C4-2B (cell line): ENCODE measurements around the gene ARID4B.
A peak's percentile ranks its signal among the peaks of the same experiment; 100 is the strongest.

ENCODE experiments used
- H3K27ac ChIP-seq: fragments of 450-650 bp; 2 replicates; pipeline ENCODE4 v1.5.1; 2017
- ZFX ChIP-seq: fragments of 450-650 bp; IDR thresholded peaks from 2 replicates; pipeline ENCODE4 v1.6.1; 2017
- TF ChIP-seq, protein P1 (sequence below): fragments of 450-650 bp; conservative IDR thresholded peaks from 2 replicates; pipeline ENCODE4 v1.5.1; 2017; ENCODE audit warnings: mild to moderate bottlenecking

ARID4B gene

DNA sequence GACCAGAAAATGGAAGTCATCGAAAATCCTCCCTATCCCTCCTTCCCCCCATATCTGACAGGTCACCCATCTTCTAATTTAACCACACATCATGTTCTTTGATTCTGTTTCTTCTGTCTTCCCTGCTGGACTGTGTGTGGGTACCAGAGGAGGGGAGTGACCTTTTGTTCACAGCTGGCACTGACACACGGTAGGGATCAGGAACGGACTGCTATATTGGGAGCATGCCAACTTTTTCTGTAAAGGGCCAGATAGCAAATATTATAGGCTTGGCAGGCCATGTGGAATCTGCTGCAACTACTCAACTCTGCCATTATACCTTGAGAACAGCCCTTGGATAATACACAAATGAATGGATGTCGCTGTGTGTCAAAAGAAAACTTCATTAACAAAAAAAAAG is 191.9 kb downstream of the ARID4B start:
- no peak for TF ChIP-seq ZFX
- TF ChIP-seq, protein P1, sequence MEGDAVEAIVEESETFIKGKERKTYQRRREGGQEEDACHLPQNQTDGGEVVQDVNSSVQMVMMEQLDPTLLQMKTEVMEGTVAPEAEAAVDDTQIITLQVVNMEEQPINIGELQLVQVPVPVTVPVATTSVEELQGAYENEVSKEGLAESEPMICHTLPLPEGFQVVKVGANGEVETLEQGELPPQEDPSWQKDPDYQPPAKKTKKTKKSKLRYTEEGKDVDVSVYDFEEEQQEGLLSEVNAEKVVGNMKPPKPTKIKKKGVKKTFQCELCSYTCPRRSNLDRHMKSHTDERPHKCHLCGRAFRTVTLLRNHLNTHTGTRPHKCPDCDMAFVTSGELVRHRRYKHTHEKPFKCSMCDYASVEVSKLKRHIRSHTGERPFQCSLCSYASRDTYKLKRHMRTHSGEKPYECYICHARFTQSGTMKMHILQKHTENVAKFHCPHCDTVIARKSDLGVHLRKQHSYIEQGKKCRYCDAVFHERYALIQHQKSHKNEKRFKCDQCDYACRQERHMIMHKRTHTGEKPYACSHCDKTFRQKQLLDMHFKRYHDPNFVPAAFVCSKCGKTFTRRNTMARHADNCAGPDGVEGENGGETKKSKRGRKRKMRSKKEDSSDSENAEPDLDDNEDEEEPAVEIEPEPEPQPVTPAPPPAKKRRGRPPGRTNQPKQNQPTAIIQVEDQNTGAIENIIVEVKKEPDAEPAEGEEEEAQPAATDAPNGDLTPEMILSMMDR = no peak
- no peak overlapping the region for H3K27ac ChIP-seq

DNA sequence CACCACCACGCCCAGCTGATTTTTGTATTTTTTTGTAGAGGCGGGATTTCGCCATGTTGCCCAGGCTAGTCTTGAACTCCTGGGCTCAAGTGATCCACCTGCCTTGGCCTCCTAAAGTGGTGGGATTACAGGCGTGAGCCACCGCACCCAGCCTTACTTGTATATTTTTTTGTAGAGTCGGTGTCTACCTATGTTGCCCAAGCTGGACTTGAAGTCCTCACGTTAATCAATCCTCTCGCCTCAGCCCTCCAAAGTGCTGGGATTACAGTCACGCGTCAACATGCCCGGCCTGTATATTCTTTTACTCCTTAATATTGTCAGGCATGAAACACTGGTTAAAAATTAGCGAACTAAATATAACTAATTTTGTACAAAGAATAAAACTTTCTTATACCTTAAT is 193.8 kb downstream of the ARID4B start:
- TF ChIP-seq, protein P1 = no peak
- H3K27ac ChIP-seq = no peak overlapping the region

- no peak overlapping the region for H3K27ac ChIP-seq
Measured at GRCh38 chr1:235133086-235133485, 194.9 kb downstream of the ARID4B start.

DNA sequence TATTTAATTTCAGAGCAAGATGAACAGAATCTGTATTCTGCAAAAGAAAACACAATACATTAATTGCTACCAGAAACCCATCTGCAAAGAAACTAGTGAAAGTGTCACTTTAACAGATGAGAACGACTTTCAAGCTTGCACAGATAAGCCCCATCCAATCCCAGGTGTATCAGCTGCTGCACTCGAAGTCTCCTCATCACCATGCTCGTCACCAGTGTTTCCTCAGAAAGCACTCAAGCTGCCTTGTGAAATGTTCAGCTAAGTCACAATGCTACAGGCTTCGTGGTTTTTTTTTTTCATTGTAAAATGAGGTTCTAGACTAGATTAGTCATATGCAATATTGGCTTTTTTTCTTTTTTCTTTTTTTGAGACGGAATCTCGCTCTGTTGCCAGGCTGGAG is 196.0 kb downstream of the ARID4B start:
- TF ChIP-seq, protein P1 = no peak
- TF ChIP-seq ZFX = no peak
- no peak overlapping the region for H3K27ac ChIP-seq

More at GRCh38 chr1:235133086-235133485, 194.9 kb downstream of the ARID4B start:
- TF ChIP-seq, protein P1 = no peak
- no peak for TF ChIP-seq ZFX

DNA sequence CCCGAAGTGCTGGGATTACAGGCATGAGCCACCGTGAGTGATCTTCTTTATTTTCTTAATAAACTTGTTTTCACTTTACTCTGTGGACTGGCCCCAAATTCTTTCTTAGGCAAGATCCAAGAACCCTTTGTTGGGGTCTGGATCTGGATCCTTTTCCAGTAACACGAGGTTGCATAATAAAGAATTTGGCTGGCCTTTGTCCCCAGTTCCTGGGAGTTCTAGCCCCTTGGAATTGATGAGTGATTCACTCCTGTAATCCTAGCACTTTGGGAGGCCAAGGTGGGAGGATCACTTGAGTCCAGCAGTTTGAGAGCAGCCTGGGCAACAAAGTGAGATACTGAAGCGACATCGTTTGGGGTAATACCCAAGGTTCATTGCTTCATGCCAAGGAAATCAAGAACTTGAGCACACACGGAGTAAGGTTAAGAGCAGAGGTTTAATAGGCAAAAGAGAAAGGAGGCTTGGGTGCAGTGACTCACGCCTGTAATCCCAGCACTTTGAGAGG is 197.2 kb downstream of the ARID4B start:
- H3K27ac ChIP-seq = peak overlapping the region; percentile 99
- TF ChIP-seq, protein P1 = no peak
- TF ChIP-seq ZFX = no peak

GRCh38 chr1:235129774-235130570 is 198.0 kb downstream of the ARID4B start:
- H3K27ac ChIP-seq = peak overlapping the region; percentile 99
- no peak for TF ChIP-seq ZFX
- TF ChIP-seq, protein P1 = no peak

DNA sequence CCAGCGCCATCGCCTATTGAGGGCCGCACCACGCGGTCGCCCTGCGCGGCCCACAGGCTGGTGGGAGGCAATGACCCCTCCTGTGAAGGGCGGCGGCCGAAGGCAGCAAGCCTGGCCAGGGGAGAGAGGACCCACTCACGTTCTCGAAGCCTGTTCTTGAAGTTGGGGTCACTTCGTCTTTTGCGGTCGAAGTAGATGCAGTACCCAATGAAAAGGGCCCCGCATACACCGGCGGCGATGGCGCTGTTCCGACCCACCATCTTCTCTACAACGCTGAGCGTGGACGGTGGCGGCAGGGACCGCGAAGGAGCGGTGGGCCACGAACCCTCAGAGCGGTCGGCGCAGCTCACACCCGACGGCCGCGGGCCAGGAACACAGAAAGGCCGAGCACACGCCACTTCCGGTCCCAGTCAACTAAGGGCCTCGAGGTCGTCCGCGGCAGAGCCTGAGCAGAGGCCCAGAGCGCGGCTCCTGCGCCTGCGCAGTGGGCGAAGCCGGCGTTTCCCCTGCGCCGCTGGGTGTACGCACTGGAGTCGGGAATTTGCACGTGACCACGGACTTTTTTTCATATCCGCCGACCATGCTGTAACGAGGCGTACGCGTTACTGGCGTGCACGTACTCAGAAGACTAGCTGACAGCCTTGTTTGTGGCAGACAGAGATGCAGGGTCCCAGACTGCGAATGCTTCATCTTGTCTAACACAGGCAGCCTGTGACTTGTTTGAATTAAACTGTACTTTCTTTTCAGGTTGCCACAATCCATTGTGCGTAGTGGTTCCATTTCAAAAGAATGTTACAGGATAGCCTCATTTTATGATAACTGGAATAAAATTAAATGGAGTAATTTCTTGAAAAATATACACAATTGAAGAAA is 199.3 kb downstream of the ARID4B start, which contains the start of gene TOMM20:
TSS of gene TOMM20 (minus strand) at position 382 of the 873 bp plus-strand sequence. CDS start at position 260, 122 bp downstream.
- TF ChIP-seq, protein P1 = no peak
- peak; percentile 85 for TF ChIP-seq ZFX

More for the DNA sequence above, 199.3 kb downstream of the ARID4B start, which contains the start of gene TOMM20:
- peak within 1 kb of the TSS; percentile 99 for H3K27ac ChIP-seq
